Gastrocnemius medialis (tissue), 4 donors: ENCODE data around the gene BAG5. TPM values are rescaled to one million over a fixed set of nuclear protein-coding genes. Genes with fewer than 3 reads are reported as not detected.

Source experiments
- ATAC-seq, 2 donors: fragments of 150-250 bp; one replicate each; pipeline ENCODE4 v1.9.1; 2016
- DNase-seq, 2 donors: peaks; one replicate each; pipeline ENCODE4 v3.0.0-alpha.2; 2019
- H3K27ac ChIP-seq, 4 donors: fragments of 200-600 bp; sonication (generic); 1 replicate in 1 of 4; 2 replicates in 3 of 4; pipeline ENCODE4 v1.5.1; 2016 to 2018; ENCODE audit warnings: mild to moderate bottlenecking in 2 of 4, moderate library complexity in 1 of 4
- H3K27me3 ChIP-seq, 3 donors: fragments of 200-600 bp; sonication (generic) in 2 of 3; 1 replicate in 1 of 3; 2 replicates in 2 of 3; pipeline versions ENCODE4 v1.5.1 to v1.6.0; 2016 to 2019; ENCODE audit warnings: mild to moderate bottlenecking in 1 of 3, moderate library complexity in 1 of 3
- H3K36me3 ChIP-seq, 2 donors: fragments of 200-600 bp; sonication (generic) in 1 of 2; one replicate each; pipeline ENCODE4 v1.5.1; 2017 to 2018
- H3K4me1 ChIP-seq, 2 donors: fragments of 200-600 bp; sonication (generic) in 1 of 2; one replicate each; pipeline ENCODE4 v1.5.1; 2016 to 2017; ENCODE audit warnings: mild to moderate bottlenecking in 2 of 2
- H3K4me3 ChIP-seq, 4 donors: fragments of 200-600 bp; sonication (generic) in 3 of 4; 1 replicate in 1 of 4; 2 replicates in 3 of 4; pipeline ENCODE4 v1.5.1; 2016 to 2019; ENCODE audit warnings: mild to moderate bottlenecking in 2 of 4
- H3K9me3 ChIP-seq, 3 donors: fragments of 200-600 bp; sonication (generic) in 2 of 3; 1 replicate in 1 of 3; 2 replicates in 2 of 3; pipeline ENCODE4 v1.5.1; 2016 to 2019
- CTCF ChIP-seq, 5 experiments: fragments of 450-650 bp in 3 of 5; fragments of 200-600 bp in 2 of 5; sonication (generic) in 2 of 5; IDR thresholded peaks in 4 of 5; conservative IDR thresholded peaks in 1 of 5; 1 replicate in 4 of 5; 2 replicates in 1 of 5; pipeline ENCODE4 v1.5.1; 2016 to 2019; ENCODE audit warnings: antibody characterized with exemption in 5 of 5, mild to moderate bottlenecking in 3 of 5, moderate library complexity in 3 of 5
- POLR2A ChIP-seq, 2 donors: fragments of 450-650 bp; IDR thresholded peaks; one replicate each; pipeline ENCODE4 v1.6.1; 2017; ENCODE audit warnings: antibody characterized with exemption in 2 of 2, mild to moderate bottlenecking in 2 of 2, moderate library complexity in 2 of 2
- in situ Hi-C, 4 donors: fragments of 200-750 bp; cut with MboI; loops; one replicate each; pipeline versions ENCODE4 v1.15.0 to v1.8.0; 2017; ENCODE audit warnings: low sequenced_read_pairs in 4 of 4
- intact Hi-C: fragments of 100-400 bp; cut with DNase I; formaldehyde crosslinking; loops from one replicate; pipeline ENCODE4 v1.15.1; 2023; ENCODE audit warnings: low total_unique reads
- total RNA-seq, 4 donors: library from RNA; depleted of rRNA; stranded (reverse); fragments of >200 nt; gene quantifications; one replicate each; pipeline versions ENCODE4 v1.1.0 to v1.2.3, GENCODE V29; 2016

The BAG5 gene
- total RNA-seq, 4 donors from 2014 or later: 16.9 to 22.6 (median 21.0) TPM

- Histone ChIP-seq H3K27ac (no peak overlapping the region), H3K36me3 (peaks cover 0 to 29% of the 10 kb centered on the region in 2 donors), H3K4me3 (no peak overlapping the region), H3K4me1 (peaks cover 16 to 24% of the 10 kb centered on the region in 2 donors), H3K9me3 (no peaks in the 10 kb centered on the region), H3K27me3 (no peaks in the 10 kb centered on the region)
- TF ChIP-seq POLR2A (IDR thresholded peaks at IDR 0.05) (no peak), CTCF (IDR thresholded peaks at IDR 0.05 in 4 of 5, conservative IDR thresholded peaks at IDR 0.05 in 1 of 5) (no peak)
- ATAC-seq (no peak), DNase-seq (no peak)
- intact Hi-C loops: no loop called here
- in situ Hi-C loops: no loop called here
Measured at GRCh38 chr14:103530831-103531230, 31.6 kb downstream of the BAG5 start.

DNA sequence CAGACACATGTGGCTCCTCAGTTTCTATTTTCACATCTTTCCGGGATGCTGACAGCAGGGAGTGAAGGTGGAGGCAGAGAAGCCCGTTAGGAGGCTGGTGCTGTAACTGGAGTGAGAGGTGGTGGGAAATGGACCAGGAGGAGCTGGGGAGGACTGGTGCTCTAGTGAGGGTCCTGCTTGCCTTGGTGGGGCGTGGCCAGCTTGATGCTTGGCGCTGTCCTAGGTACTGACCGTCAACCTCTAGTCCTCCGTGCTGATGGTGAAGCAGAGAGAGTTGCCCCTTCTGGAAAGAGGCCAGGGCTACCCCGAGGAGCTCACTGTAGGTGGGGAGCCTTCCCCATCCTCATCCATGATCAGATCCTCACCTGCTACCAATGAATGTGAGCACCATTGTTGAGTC, 32.1 kb downstream of the BAG5 start:
- peak overlapping the region in 3 of 4 donors; percentile 79 to 97 (median 88) for H3K4me3 ChIP-seq
- in situ Hi-C loops: no loop called here
- peaks cover 0 to 29% of the 10 kb centered on the region in 2 donors for H3K36me3 ChIP-seq
- no peak overlapping the region for H3K27ac ChIP-seq
- ATAC-seq: no peak
- no peak for TF ChIP-seq POLR2A (IDR thresholded peaks at IDR 0.05)
- TF ChIP-seq CTCF (IDR thresholded peaks at IDR 0.05 in 4 of 5, conservative IDR thresholded peaks at IDR 0.05 in 1 of 5): no peak
- intact Hi-C loops: no loop called here
- no peak for DNase-seq
- no peaks in the 10 kb centered on the region for H3K9me3 ChIP-seq
- no peaks in the 10 kb centered on the region for H3K27me3 ChIP-seq
- H3K4me1 ChIP-seq: peaks cover 16 to 24% of the 10 kb centered on the region in 2 donors

DNA sequence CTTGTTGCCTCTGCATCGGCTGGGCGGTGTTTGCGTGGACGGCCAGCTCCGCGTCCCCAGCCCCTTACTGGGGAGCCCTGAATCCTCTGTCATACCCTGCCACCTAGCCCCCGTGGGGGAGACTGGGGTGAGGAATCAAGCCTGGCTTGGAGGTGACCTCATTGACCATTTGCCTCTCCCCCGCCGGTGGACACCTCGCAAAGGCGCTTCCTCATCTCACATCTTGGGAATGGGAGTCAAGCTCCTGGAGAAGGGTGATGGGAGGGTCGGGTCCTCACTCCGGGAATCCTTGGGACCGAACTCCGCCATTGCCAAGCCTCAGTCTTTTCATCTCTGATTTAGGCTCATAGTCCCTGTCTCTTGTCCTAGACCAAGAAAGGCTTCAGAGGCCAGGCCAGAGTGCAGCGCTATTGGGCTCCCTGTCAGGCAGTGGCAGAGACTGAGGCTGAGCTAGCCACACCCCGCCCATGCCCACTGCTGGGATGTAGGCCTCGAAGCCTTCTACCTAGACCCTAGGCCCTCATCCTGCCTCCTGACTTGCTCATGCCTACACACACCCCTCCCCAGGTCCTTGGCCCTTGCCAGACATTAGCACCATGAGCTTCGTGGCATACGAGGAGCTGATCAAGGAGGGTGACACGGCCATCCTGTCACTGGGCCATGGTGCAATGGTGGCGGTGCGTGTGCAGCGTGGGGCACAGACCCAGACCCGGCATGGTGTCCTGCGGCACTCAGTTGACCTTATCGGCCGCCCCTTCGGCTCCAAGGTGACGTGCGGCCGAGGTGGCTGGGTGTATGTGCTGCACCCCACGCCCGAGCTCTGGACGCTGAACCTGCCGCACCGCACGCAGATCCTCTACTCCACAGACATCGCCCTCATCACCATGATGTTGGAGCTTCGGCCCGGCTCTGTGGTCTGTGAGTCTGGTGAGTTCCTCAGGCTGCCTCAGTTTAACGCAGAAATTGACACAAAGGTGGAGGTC, 32.8 kb downstream of the BAG5 start:
- ATAC-seq (peak in 1 of 2 donors; percentile 2), DNase-seq (no peak)
- intact Hi-C loops (no loop called here), in situ Hi-C loops (no loop called here)
- peaks cover 16 to 24% of the 10 kb centered on the region in 2 donors for H3K4me1 ChIP-seq
- TF ChIP-seq CTCF (IDR thresholded peaks at IDR 0.05 in 4 of 5, conservative IDR thresholded peaks at IDR 0.05 in 1 of 5): no peak
- TF ChIP-seq POLR2A (IDR thresholded peaks at IDR 0.05): no peak
- peaks cover 0 to 29% of the 10 kb centered on the region in 2 donors for H3K36me3 ChIP-seq
- H3K4me3 ChIP-seq: peak overlapping the region; percentile 79 to 97 (median 84)
- no peaks in the 10 kb centered on the region for H3K27me3 ChIP-seq
- H3K9me3 ChIP-seq: no peaks in the 10 kb centered on the region
- peak overlapping the region; percentile 86 to 94 (median 90) for H3K27ac ChIP-seq

DNA sequence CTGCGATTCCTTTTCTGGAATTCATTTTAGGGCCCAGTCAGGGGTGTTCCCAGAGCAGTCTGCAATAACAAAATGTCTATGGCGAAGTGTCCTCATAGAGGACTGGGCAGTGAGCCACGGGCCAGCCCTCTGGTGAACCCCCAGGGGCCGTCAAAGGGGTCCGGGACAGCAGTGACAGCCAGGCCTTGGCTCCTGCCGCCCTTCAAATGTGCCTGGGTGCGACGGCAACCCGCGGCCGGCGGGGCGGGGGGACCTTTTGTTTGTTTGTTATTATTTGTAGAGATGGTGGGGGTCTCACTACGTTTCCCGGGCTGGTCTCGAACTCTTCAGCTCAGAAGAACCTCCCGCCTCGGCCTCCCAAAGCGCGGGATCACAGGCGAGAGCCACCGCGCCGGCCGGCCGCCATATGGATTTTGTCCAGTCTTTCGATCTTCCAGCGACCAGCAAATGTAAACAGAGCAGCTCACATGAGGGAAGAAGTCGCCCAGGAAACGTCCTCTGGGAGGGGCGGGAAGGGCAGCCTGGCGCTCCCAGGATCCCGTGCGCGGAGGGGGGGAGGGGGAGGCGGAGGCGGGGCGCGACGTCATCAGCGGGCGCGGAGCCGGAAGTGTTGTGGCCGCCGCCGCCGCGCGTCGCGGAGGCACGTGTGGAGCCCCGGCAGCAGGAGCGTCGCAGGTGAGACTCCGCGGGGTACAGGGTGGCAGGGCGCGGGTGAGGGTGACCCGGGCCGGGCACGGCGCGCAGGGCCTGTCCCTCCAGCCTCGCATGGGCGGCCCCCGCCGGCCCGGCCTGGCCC, 33.7 kb downstream of the BAG5 start, which contains the start of gene TRMT61A:
TRMT61A (plus strand) TSS at position 610 of the 796 bp plus-strand sequence. CDS start 783 bp downstream, outside the sequence.
- Histone ChIP-seq H3K27ac (peak within 1 kb of the TSS; percentile 86 to 94 (median 90)), H3K36me3 (peaks cover 0 to 21% of the 10 kb centered on the region in 2 donors), H3K9me3 (no peaks in the 10 kb centered on the region), H3K27me3 (no peaks in the 10 kb centered on the region), H3K4me1 (peaks cover 16 to 24% of the 10 kb centered on the region in 2 donors), H3K4me3 (peak within 1 kb of the TSS; percentile 79 to 97 (median 84))
- peak; percentile 91 to 94 for ATAC-seq
- peak; percentile 86 to 89 for DNase-seq
- in situ Hi-C loops (no loop called here), intact Hi-C loops (no loop called here)
- TF ChIP-seq POLR2A (IDR thresholded peaks at IDR 0.05) (peak; percentile 50 to 65), CTCF (IDR thresholded peaks at IDR 0.05 in 4 of 5, conservative IDR thresholded peaks at IDR 0.05 in 1 of 5) (no peak)
